Stimulated activated memory B cell treated with anti-CD40 and anti-IgM and Interleukin-4, amounts not matched to agents 10 μg/mL and 1 μg/mL and 100 μg/mL, for 72 hours (primary cell): ENCODE data around the gene IARS1.

ENCODE experiments used
- ATAC-seq: fragments of 150-1000 bp; cut with Tn5 transposase; 2 replicates; pipeline ENCODE4 v1.10.0; 2021
- H3K27ac Mint-ChIP-seq: one replicate; pipeline ENCODE4 v1.8.0; 2022; ENCODE audit warnings: mild to moderate bottlenecking, mixed read lengths
- H3K27me3 Mint-ChIP-seq: one replicate; pipeline ENCODE4 v1.8.0; 2022; ENCODE audit warnings: mixed read lengths
- H3K36me3 Mint-ChIP-seq: one replicate; pipeline ENCODE4 v1.8.0; 2022; ENCODE audit warnings: mixed read lengths
- H3K4me1 Mint-ChIP-seq: one replicate; pipeline ENCODE4 v1.8.0; 2022; ENCODE audit warnings: mixed read lengths
- H3K4me3 Mint-ChIP-seq: one replicate; pipeline ENCODE4 v1.8.0; 2022; ENCODE audit warnings: mild to moderate bottlenecking, moderate library complexity, mixed read lengths
- H3K9me3 Mint-ChIP-seq: one replicate; pipeline ENCODE4 v1.8.0; 2022; ENCODE audit warnings: mixed read lengths

Gene IARS1

GRCh38 chr9:92278110-92278509 lies 15.4 kb downstream of the IARS1 start:
- Mint-ChIP-seq H3K4me3 (no peak overlapping the region), H3K36me3 (peaks cover 59% of the 10 kb centered on the region), H3K9me3 (no peaks in the 10 kb centered on the region), H3K27ac (no peak overlapping the region), H3K4me1 (no peaks in the 10 kb centered on the region), H3K27me3 (no peaks in the 10 kb centered on the region)
- ATAC-seq: no peak

DNA sequence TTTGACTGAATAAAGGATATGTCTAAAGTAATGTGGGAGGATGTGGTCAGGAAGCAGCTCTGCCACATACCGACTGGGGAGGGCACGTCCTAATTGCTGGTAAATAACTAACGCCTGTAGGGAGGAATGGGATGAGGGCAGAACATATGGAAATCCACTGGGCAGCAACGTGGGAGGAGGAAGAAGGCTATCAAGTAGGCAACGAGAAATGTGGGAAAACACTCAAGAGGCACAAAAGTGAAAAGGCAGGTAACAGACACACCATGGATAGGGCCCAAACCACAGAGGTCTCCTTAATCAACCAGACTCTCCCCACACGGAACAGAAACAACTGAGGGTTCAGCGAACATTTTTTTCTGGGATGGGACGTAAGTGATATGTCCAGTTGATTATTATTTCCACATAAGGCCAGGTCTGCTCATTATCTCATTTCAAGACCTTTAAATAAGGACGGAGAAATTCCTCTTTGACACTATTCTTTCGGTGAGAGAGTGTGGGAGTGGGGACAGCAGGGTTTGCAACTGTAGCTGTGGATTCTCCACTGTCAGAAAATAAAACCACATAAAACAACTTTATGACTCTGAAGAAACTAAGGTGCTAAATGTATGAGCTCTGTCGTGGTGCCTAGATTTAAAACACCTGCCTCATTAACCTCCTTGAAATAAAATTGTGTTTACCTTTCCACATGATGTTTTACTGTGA lies 17.0 kb downstream of the IARS1 start:
- Mint-ChIP-seq H3K36me3 (peaks cover 65% of the 10 kb centered on the region), H3K4me3 (no peak overlapping the region), H3K27ac (peak overlapping the region; percentile 2), H3K4me1 (no peaks in the 10 kb centered on the region), H3K9me3 (no peaks in the 10 kb centered on the region), H3K27me3 (no peaks in the 10 kb centered on the region)
- ATAC-seq: no peak

DNA sequence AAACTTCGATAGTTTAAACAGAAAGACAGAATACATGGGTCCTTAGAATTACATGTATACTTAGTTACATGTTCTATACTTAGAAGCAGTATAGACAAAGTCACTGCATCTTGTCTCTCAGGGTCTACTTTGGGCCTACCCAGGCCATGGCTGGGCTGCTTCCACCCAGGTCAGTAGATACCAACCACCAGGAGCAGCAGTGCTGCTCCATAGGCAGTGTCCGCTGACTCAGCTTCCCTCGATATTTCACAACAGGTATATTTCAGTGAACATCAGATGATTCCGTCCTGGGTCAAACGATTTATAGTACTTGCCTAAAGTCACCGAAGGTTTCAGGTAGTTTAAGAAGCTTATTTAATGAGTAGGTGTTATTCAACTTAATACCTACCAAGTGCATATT lies 18.0 kb downstream of the IARS1 start:
- no peaks in the 10 kb centered on the region for H3K27me3 Mint-ChIP-seq
- no peak for ATAC-seq
- no peaks in the 10 kb centered on the region for H3K9me3 Mint-ChIP-seq
- no peaks in the 10 kb centered on the region for H3K4me1 Mint-ChIP-seq
- peak overlapping the region; percentile 2 for H3K27ac Mint-ChIP-seq
- peaks cover 72% of the 10 kb centered on the region for H3K36me3 Mint-ChIP-seq
- no peak overlapping the region for H3K4me3 Mint-ChIP-seq

DNA sequence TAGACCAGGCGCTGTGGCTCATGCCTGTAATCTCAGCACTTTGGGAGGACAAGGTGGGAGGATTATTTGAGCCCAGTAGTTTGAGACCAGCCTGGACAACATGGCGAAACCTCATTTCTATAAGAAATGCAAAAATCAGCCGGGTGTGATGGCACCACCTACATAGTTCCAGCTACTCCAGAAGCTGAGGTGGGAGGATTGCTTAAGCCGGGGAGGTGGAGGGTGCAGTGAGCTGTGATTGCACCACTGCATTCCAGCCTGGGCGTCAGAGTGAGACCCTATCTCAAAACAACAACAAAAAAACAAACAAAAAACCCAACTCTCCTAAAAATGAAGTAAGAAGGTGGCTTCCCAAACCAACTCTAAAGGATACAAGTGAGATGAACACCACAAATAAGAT lies 23.0 kb downstream of the IARS1 start:
- ATAC-seq: no peak
- Mint-ChIP-seq H3K36me3 (peaks cover 74% of the 10 kb centered on the region), H3K4me1 (no peaks in the 10 kb centered on the region), H3K27ac (no peak overlapping the region), H3K9me3 (no peaks in the 10 kb centered on the region), H3K4me3 (no peak overlapping the region), H3K27me3 (no peaks in the 10 kb centered on the region)

DNA sequence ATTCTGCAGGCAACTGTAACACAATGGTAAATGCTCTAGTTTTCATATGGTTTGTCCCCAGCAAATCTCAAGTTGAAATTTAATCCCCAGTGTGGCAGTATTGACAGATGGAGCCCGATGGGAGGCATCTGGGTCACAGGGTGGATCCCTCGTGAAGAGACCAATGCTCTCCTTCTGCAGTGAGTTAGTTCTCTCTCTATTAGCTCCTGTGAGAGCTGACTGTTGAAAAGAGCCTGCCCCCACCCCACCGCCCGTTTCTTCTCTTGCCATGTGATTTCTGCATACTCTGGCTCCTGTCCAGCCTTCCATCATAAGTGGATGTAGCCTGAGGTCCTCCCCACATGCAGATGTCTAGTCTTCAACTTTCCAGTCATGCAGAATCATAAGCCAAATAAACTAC lies 27.0 kb downstream of the IARS1 start:
- H3K9me3 Mint-ChIP-seq: no peaks in the 10 kb centered on the region
- no peak for ATAC-seq
- peaks cover 79% of the 10 kb centered on the region for H3K36me3 Mint-ChIP-seq
- H3K27me3 Mint-ChIP-seq: no peaks in the 10 kb centered on the region
- no peaks in the 10 kb centered on the region for H3K4me1 Mint-ChIP-seq
- H3K27ac Mint-ChIP-seq: no peak overlapping the region
- no peak overlapping the region for H3K4me3 Mint-ChIP-seq

- H3K9me3 Mint-ChIP-seq: no peaks in the 10 kb centered on the region
- H3K27ac Mint-ChIP-seq: no peak overlapping the region
- no peak for ATAC-seq
Observed at GRCh38 chr9:92265154-92265553, 28.3 kb downstream of the IARS1 start.

GRCh38 chr9:92263131-92263530 lies 30.4 kb downstream of the IARS1 start:
- no peak for ATAC-seq
- no peak overlapping the region for H3K4me3 Mint-ChIP-seq
- H3K4me1 Mint-ChIP-seq: no peaks in the 10 kb centered on the region
- peaks cover 92% of the 10 kb centered on the region for H3K36me3 Mint-ChIP-seq
- no peaks in the 10 kb centered on the region for H3K27me3 Mint-ChIP-seq
- H3K27ac Mint-ChIP-seq: no peak overlapping the region
- no peaks in the 10 kb centered on the region for H3K9me3 Mint-ChIP-seq

More at GRCh38 chr9:92265154-92265553, 28.3 kb downstream of the IARS1 start:
- H3K4me3 Mint-ChIP-seq: no peak overlapping the region
- H3K4me1 Mint-ChIP-seq: no peaks in the 10 kb centered on the region
- H3K36me3 Mint-ChIP-seq: peaks cover 81% of the 10 kb centered on the region
- H3K27me3 Mint-ChIP-seq: no peaks in the 10 kb centered on the region

- Mint-ChIP-seq H3K36me3 (peaks cover 71% of the 10 kb centered on the region), H3K27me3 (no peaks in the 10 kb centered on the region), H3K4me3 (no peak overlapping the region), H3K9me3 (no peaks in the 10 kb centered on the region), H3K4me1 (no peaks in the 10 kb centered on the region), H3K27ac (no peak overlapping the region)
- ATAC-seq: no peak
Observed at GRCh38 chr9:92257327-92257726, 36.2 kb downstream of the IARS1 start.

- no peak for ATAC-seq
- H3K4me3 Mint-ChIP-seq: no peak overlapping the region
- peaks cover 72% of the 10 kb centered on the region for H3K36me3 Mint-ChIP-seq
- no peak overlapping the region for H3K27ac Mint-ChIP-seq
- H3K4me1 Mint-ChIP-seq: no peaks in the 10 kb centered on the region
- no peaks in the 10 kb centered on the region for H3K9me3 Mint-ChIP-seq
- no peaks in the 10 kb centered on the region for H3K27me3 Mint-ChIP-seq
Observed at GRCh38 chr9:92254381-92255337, 38.8 kb downstream of the IARS1 start.

DNA sequence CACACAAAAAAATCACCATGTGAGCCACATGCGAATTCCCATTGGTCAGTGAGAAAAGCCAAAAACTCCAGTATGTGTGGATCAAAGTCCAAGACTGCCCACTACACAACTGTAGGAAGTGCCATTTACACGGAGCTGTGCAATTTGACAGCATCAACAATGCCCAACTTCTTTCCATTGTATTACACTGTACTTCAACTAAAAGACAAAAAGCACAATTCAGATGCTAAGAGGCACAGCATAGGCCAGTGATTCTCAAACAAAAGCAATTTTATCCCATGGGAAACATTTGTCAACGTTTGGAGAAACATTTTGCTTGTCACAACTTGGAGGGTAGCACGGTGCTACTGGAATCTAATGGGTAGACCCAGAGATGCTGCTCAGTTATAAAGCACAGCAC lies 39.8 kb downstream of the IARS1 start:
- no peak for ATAC-seq
- no peak overlapping the region for H3K27ac Mint-ChIP-seq
- H3K4me1 Mint-ChIP-seq: no peaks in the 10 kb centered on the region
- no peaks in the 10 kb centered on the region for H3K9me3 Mint-ChIP-seq
- peaks cover 71% of the 10 kb centered on the region for H3K36me3 Mint-ChIP-seq
- no peaks in the 10 kb centered on the region for H3K27me3 Mint-ChIP-seq
- no peak overlapping the region for H3K4me3 Mint-ChIP-seq

DNA sequence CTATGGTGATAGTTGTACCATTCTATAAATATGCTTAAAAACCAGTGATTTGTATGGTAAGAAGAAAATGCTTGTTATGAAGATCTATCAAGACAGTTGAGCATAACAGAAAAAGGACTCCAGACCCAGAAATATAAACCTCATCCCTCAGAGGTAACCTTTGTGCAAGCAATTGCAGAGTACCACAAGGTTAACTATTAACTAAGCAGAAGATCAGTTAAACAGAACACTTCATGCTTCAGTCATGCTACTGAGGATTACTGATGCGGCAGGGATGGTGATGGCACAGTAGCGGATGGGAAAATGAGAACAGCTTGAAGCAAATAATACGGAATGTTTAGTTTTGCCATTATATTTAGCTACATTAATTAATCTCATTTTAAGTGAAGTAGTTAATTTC lies 45.5 kb downstream of the IARS1 start:
- H3K36me3 Mint-ChIP-seq: peaks cover 87% of the 10 kb centered on the region
- no peak overlapping the region for H3K27ac Mint-ChIP-seq

DNA sequence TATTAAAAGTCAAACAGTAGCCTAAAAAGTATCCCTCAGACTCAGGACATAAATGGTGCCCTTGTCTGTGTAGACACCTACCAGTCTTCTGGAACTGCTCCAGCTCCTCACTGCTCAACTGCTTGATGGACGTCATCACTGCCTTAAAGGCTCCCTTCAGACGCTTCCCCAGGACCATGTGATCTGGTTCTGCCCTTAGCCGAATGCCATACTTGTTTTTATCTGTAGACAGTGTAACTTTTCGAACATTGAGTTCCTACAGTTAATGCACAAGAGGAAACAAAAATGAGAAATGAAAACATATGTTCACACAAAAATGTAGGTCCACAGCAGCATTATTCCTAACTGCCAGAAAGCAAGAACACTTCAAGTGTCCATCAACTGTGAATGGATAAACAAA lies 46.2 kb downstream of the IARS1 start:
- H3K27ac Mint-ChIP-seq: no peak overlapping the region
- peaks cover 88% of the 10 kb centered on the region for H3K36me3 Mint-ChIP-seq
- no peak overlapping the region for H3K4me3 Mint-ChIP-seq
- no peaks in the 10 kb centered on the region for H3K9me3 Mint-ChIP-seq
- H3K4me1 Mint-ChIP-seq: no peaks in the 10 kb centered on the region
- no peak for ATAC-seq
- no peaks in the 10 kb centered on the region for H3K27me3 Mint-ChIP-seq

More for the DNA sequence above, 45.5 kb downstream of the IARS1 start:
- no peak for ATAC-seq
- no peaks in the 10 kb centered on the region for H3K9me3 Mint-ChIP-seq
- no peaks in the 10 kb centered on the region for H3K27me3 Mint-ChIP-seq
- H3K4me1 Mint-ChIP-seq: no peaks in the 10 kb centered on the region
- H3K4me3 Mint-ChIP-seq: no peak overlapping the region

DNA sequence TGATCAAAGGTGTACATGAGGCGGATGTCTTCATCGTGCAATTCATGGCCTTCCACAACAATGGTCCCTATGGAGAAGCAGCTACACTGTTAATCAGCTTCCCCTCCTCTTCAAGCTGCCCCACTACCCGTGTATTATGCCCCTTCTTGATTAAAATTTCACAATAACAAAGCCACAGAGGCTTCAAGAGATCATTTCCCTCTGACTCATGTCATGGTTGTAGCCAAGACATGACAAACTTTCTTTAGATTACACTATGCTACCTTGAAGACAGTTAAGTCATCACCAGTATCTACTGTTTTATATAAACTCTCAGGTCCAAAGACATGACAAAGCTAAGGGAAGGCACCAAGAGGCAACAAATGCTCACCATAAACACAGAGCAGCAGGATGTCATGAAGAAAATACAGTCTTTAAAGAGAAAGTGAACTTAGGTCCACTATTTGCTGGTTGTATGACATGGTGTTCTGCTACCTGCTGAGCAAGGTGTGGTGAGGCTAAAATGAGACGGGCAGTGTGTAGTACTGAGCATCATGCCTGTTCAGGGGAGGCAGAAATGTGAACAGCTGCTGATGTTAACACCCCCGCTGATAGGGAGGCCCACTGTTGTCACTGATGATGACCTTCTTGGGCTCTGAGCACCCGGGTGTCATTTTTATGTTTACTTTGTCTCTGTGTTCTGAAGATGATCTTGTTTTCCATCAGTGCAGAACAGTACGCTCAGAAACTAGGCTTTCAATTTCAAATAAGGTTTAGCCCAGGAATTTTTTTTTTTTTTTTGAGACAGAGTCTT lies 48.3 kb downstream of the IARS1 start:
- Mint-ChIP-seq H3K36me3 (peaks cover 89% of the 10 kb centered on the region), H3K27ac (no peak overlapping the region), H3K4me1 (no peaks in the 10 kb centered on the region), H3K4me3 (no peak overlapping the region), H3K27me3 (no peaks in the 10 kb centered on the region), H3K9me3 (no peaks in the 10 kb centered on the region)
- no peak for ATAC-seq
